CD4-positive, alpha-beta T cell (primary cell): Measurements from ENCODE around the gene TBATA. TPM values are rescaled to one million over a fixed set of nuclear protein-coding genes. Genes with fewer than 3 reads are reported as not detected.

ENCODE experiments used
- ATAC-seq: fragments of 200-7000 bp; cut with Tn5 transposase; one replicate; pipeline ENCODE4 v1.10.0; 2022; ENCODE audit warnings: mild to moderate bottlenecking; ENCODE audit not compliant: poor library complexity
- CTCF ChIA-PET: fragments of 350-600 bp; sonication (Branson Sonifier 250); formaldehyde crosslinking; loops from one replicate; lab custom pipeline; 2021; ENCODE audit warnings: antibody characterized with exemption, inconsistent platforms; lab: Charles Lee
- POLR2A ChIA-PET: fragments of 350-600 bp; sonication (Branson Sonifier 250); formaldehyde crosslinking; loops from one replicate; lab custom pipeline; 2021; ENCODE audit warnings: antibody characterized with exemption, inconsistent platforms; lab: Charles Lee
- DNase-seq, 14 experiments: peaks; one replicate each; pipeline ENCODE4 v3.0.0-alpha.2; 2013 to 2020; ENCODE audit warnings: mixed read lengths in 2 of 14
- H3K27ac ChIP-seq, 2 donors: one replicate each; pipeline versions ENCODE4 v1.5.1 to v1.7.0; 2013; ENCODE audit warnings: low read length in 2 of 2, low read depth in 1 of 2, mild to moderate bottlenecking in 1 of 2
- H3K27me3 ChIP-seq, 2 experiments: 1 replicate in 1 of 2; 2 replicates in 1 of 2; pipeline versions ENCODE4 v1.6.1 to v1.7.0; 2013; ENCODE audit warnings: low read length in 2 of 2, control low read depth in 1 of 2, mild to moderate bottlenecking in 1 of 2, moderate library complexity in 1 of 2; ENCODE audit not compliant: insufficient read depth in 2 of 2, control insufficient read depth in 1 of 2
- H3K36me3 ChIP-seq: one replicate; pipeline ENCODE4 v1.6.1; 2013; ENCODE audit warnings: low read length, control low read depth; ENCODE audit not compliant: insufficient read depth
- H3K4me1 ChIP-seq: one replicate; pipeline ENCODE4 v1.6.1; 2013; ENCODE audit warnings: low read length, control low read depth; ENCODE audit not compliant: insufficient read depth
- H3K4me3 ChIP-seq: one replicate; pipeline ENCODE4 v1.5.1; 2013; ENCODE audit warnings: mild to moderate bottlenecking, low read length, moderate library complexity
- H3K9me3 ChIP-seq, 2 experiments: 1 replicate in 1 of 2; 2 replicates in 1 of 2; pipeline versions ENCODE4 v1.6.1 to v1.7.0; 2013; ENCODE audit warnings: low read length in 2 of 2, mild to moderate bottlenecking in 2 of 2, control low read depth in 1 of 2, moderate library complexity in 1 of 2; ENCODE audit not compliant: control insufficient read depth in 1 of 2, insufficient read depth in 1 of 2
- H3K27ac Mint-ChIP-seq: one replicate; pipeline ENCODE4 v1.8.0; 2020; ENCODE audit warnings: mixed read lengths
- H3K27me3 Mint-ChIP-seq: one replicate; pipeline ENCODE4 v1.8.0; 2021; ENCODE audit warnings: mixed read lengths
- H3K36me3 Mint-ChIP-seq: one replicate; pipeline ENCODE4 v1.8.0; 2021; ENCODE audit warnings: low read depth, mixed read lengths
- H3K4me1 Mint-ChIP-seq: one replicate; pipeline ENCODE4 v1.8.0; 2021; ENCODE audit warnings: low read depth, mixed read lengths
- H3K4me3 Mint-ChIP-seq: one replicate; pipeline ENCODE4 v1.8.0; 2020; ENCODE audit warnings: mild to moderate bottlenecking, mixed read lengths
- H3K9me3 Mint-ChIP-seq: one replicate; pipeline ENCODE4 v1.8.0; 2020; ENCODE audit warnings: mixed read lengths
- CTCF ChIP-seq: fragments of 200-600 bp; IDR thresholded peaks from one replicate; pipeline ENCODE4 v1.8.0; 2022; ENCODE audit warnings: antibody characterized with exemption, mild to moderate bottlenecking
- intact Hi-C, 2 experiments: fragments of 100-400 bp; cut with DNase I in 1 of 2; cut with micrococcal nuclease in 1 of 2; formaldehyde crosslinking; loops; one replicate each; pipeline versions ENCODE4 v1.15.1 to v1.9.0; 2023 to 2025; cut with DNase I, micrococcal nuclease
- total RNA-seq, 174 experiments: library from RNA in 2 of 174; stranded (reverse) in 2 of 174; gene quantifications; one replicate each; pipeline ENCODE4 v1.2.3 and lab custom pipeline; 2021 to 2026

TBATA gene
- total RNA-seq, 2 experiments from 2014 or later: not detected

- TF ChIP-seq CTCF: no peak
- Mint-ChIP-seq H3K4me1 (no peaks in the 10 kb centered on the region), H3K36me3 (no peaks in the 10 kb centered on the region), H3K27me3 (no peaks in the 10 kb centered on the region), H3K9me3 (no peaks in the 10 kb centered on the region), H3K27ac (no peak overlapping the region), H3K4me3 (no peak overlapping the region)
- ATAC-seq (no peak), DNase-seq (no peak)
- Histone ChIP-seq H3K27ac (no peak overlapping the region), H3K27me3 (peaks cover 0 to 4% of the 10 kb centered on the region in 2 experiments), H3K9me3 (no peaks in the 10 kb centered on the region), H3K36me3 (no peaks in the 10 kb centered on the region), H3K4me1 (no peaks in the 10 kb centered on the region), H3K4me3 (no peak overlapping the region)
- ChIA-PET CTCF (no interaction called here), POLR2A (no interaction called here)
- intact Hi-C loops: no loop called here
Observed at GRCh38 chr10:70779088-70779487, 6.1 kb downstream of the TBATA start.

GRCh38 chr10:70778267-70778924 lies 6.8 kb downstream of the TBATA start:
- Mint-ChIP-seq H3K27ac (no peak overlapping the region), H3K9me3 (no peaks in the 10 kb centered on the region), H3K36me3 (no peaks in the 10 kb centered on the region), H3K27me3 (no peaks in the 10 kb centered on the region), H3K4me1 (no peaks in the 10 kb centered on the region), H3K4me3 (no peak overlapping the region)
- Histone ChIP-seq H3K4me1 (no peaks in the 10 kb centered on the region), H3K4me3 (no peak overlapping the region), H3K27me3 (peaks cover 0 to 4% of the 10 kb centered on the region in 2 experiments), H3K27ac (no peak overlapping the region), H3K36me3 (no peaks in the 10 kb centered on the region), H3K9me3 (no peaks in the 10 kb centered on the region)
- no peak for TF ChIP-seq CTCF
- intact Hi-C loops: no loop called here
- ATAC-seq (no peak), DNase-seq (no peak)
- ChIA-PET CTCF (no interaction called here), POLR2A (no interaction called here)

- intact Hi-C loops: no loop called here
- no peaks in the 10 kb centered on the region for H3K4me1 Mint-ChIP-seq
- no peaks in the 10 kb centered on the region for H3K27me3 Mint-ChIP-seq
- H3K36me3 ChIP-seq: no peaks in the 10 kb centered on the region
- no peaks in the 10 kb centered on the region for H3K36me3 Mint-ChIP-seq
- ATAC-seq: no peak
- DNase-seq: no peak
- no peaks in the 10 kb centered on the region for H3K4me1 ChIP-seq
- H3K27ac ChIP-seq: no peak overlapping the region
- H3K4me3 Mint-ChIP-seq: no peak overlapping the region
- no peak for TF ChIP-seq CTCF
- no peaks in the 10 kb centered on the region for H3K9me3 Mint-ChIP-seq
- H3K4me3 ChIP-seq: no peak overlapping the region
- CTCF ChIA-PET: no interaction called here
- no peaks in the 10 kb centered on the region for H3K9me3 ChIP-seq
- H3K27ac Mint-ChIP-seq: no peak overlapping the region
- no peaks in the 10 kb centered on the region for H3K27me3 ChIP-seq
- POLR2A ChIA-PET: no interaction called here
Observed at GRCh38 chr10:70777063-70777875, 7.9 kb downstream of the TBATA start.
